Esophagus (tissue), 2 donors: Measurements from ENCODE around the gene KRTAP20-4. TPM values are rescaled to one million over a fixed set of nuclear protein-coding genes. Genes with fewer than 3 reads are reported as not detected.

Source experiments
- H3K27ac ChIP-seq, 2 donors: one replicate each; pipeline ENCODE4 v1.5.1; 2013; ENCODE audit warnings: low read depth in 2 of 2, mild to moderate bottlenecking in 2 of 2, inconsistent platforms in 1 of 2, low read length in 1 of 2, moderate library complexity in 1 of 2
- H3K27me3 ChIP-seq, 2 donors: one replicate each; pipeline ENCODE4 v1.6.1; 2013; ENCODE audit warnings: low read length in 2 of 2, control low read depth in 1 of 2, mild to moderate bottlenecking in 1 of 2; ENCODE audit not compliant: insufficient read depth in 2 of 2, control insufficient read depth in 1 of 2
- H3K36me3 ChIP-seq, 2 donors: one replicate each; pipeline ENCODE4 v1.6.1; 2013; ENCODE audit warnings: low read length in 1 of 2; ENCODE audit not compliant: control insufficient read depth in 2 of 2, insufficient read depth in 2 of 2
- H3K4me1 ChIP-seq, 2 donors: one replicate each; pipeline ENCODE4 v1.6.1; 2013; ENCODE audit warnings: low read length in 1 of 2; ENCODE audit not compliant: control insufficient read depth in 2 of 2, insufficient read depth in 2 of 2
- H3K4me3 ChIP-seq, 2 donors: one replicate each; pipeline ENCODE4 v1.5.1; 2013; ENCODE audit warnings: low read length in 2 of 2, mild to moderate bottlenecking in 2 of 2, low read depth in 1 of 2, moderate library complexity in 1 of 2
- H3K9me3 ChIP-seq, 2 donors: one replicate each; pipeline ENCODE4 v1.6.1; 2013; ENCODE audit warnings: mild to moderate bottlenecking in 2 of 2, low read depth in 1 of 2, low read length in 1 of 2, moderate library complexity in 1 of 2; ENCODE audit not compliant: control insufficient read depth in 2 of 2, insufficient read depth in 1 of 2
- WGBS, 2 donors: extraction: QIAGEN DNeasy Blood & Tissue Kit; methylation state at CpG; one replicate each; pipeline ENCODE4 v1.1.7; 2013; 5-methylcytosine and 5-hydroxymethylcytosine counted together
- polyA plus RNA-seq, 2 donors: library from polyadenylated mRNA; stranded (reverse); fragments of 200-250 nt; gene quantifications; one replicate each; pipeline ENCODE4 v1.2.3, GENCODE V29; 2013
- donor health status: healthy with polysubstance abuse.
- donor health status: Bipolar disorder and iron deficiency.

KRTAP20-4 gene
- polyA plus RNA-seq, 2 donors, result not detected

DNA sequence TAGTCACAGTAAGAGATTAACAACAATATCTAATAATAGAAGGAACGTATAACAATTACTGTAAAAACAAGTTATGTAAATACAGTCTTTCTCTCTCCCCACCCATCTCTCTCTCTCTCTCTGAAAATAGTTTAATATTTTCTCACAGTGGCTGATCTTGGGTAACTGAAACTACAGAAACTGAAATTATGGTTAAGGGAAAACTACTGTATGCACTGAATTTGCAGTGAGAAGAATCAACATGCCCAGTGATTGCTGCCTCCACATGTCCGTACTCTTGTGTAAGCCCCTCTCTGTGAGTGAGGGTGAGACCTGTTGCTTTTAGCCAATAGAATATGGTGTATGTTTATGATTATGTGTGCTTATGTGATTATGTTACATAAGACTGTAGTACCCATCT, 8.3 kb upstream of the KRTAP20-4 start:
- H3K9me3 ChIP-seq, result no peaks in the 10 kb centered on the region
- WGBS, 2 donors, result 71 to 74% methylated on average over 2 of the region's 2 CpGs

GRCh38 chr21:30613836-30614235, 6.6 kb upstream of the KRTAP20-4 start, which contains the start of gene KRTAP6-1:
KRTAP6-1 (minus strand) TSS chr21:30613930; CDS start chr21:30613904, 26 bp downstream.
- WGBS, 2 donors, result 62 to 69% methylated on average over 2 of the region's 2 CpGs
- no peaks in the 10 kb centered on the region for H3K27me3 ChIP-seq
- no peaks in the 10 kb centered on the region for H3K9me3 ChIP-seq
- H3K36me3 ChIP-seq, result no peaks in the 10 kb centered on the region
- H3K4me1 ChIP-seq, result no peaks in the 10 kb centered on the region
- no peak within 1 kb of the TSS for H3K4me3 ChIP-seq
- no peak within 1 kb of the TSS for H3K27ac ChIP-seq

More for the DNA sequence above, 8.3 kb upstream of the KRTAP20-4 start:
- Histone ChIP-seq H3K4me3 (no peak overlapping the region), H3K36me3 (no peaks in the 10 kb centered on the region), H3K27ac (no peak overlapping the region), H3K4me1 (no peaks in the 10 kb centered on the region), H3K27me3 (no peaks in the 10 kb centered on the region)

DNA sequence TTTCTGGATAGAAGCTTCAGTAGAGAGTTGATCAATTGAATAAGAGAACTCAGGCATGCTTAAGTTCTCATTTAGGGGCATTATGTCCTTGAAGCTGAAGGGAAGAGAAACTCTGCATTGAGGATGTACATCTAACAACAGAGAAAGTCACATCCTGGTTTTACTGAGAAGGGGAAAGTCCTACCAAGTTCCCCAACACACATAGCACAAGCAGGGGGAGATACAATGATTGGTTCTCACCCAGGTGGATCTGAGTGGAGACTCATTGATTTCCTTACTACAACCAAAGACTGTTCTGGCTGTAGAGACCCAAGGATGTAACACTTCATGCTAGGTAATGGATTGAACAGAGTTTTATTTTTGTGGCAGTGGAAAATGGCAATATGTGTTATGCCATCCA, 5.2 kb upstream of the KRTAP20-4 start:
- H3K4me1 ChIP-seq, result no peaks in the 10 kb centered on the region
- no peak overlapping the region for H3K27ac ChIP-seq
- H3K9me3 ChIP-seq, result no peaks in the 10 kb centered on the region
- no peaks in the 10 kb centered on the region for H3K27me3 ChIP-seq
- no peak overlapping the region for H3K4me3 ChIP-seq
- no peaks in the 10 kb centered on the region for H3K36me3 ChIP-seq

- 92 to 96% methylated on average over 2 of the region's 2 CpGs for WGBS, 2 donors
- no peaks in the 10 kb centered on the region for H3K4me1 ChIP-seq
- no peak within 1 kb of the TSS for H3K27ac ChIP-seq
- H3K36me3 ChIP-seq, result no peaks in the 10 kb centered on the region
- H3K9me3 ChIP-seq, result no peaks in the 10 kb centered on the region
- no peak within 1 kb of the TSS for H3K4me3 ChIP-seq
- H3K27me3 ChIP-seq, result no peaks in the 10 kb centered on the region
Observed at GRCh38 chr21:30616125-30616524, 4.3 kb upstream of the KRTAP20-4 start, which contains the start of gene KRTAP20-1. KRTAP20-1 (plus strand) TSS chr21:30616425; CDS start chr21:30616455, 30 bp downstream.

- no peaks in the 10 kb centered on the region for H3K36me3 ChIP-seq
- H3K9me3 ChIP-seq, result peaks cover 3 to 6% of the 10 kb centered on the region in 2 donors
- H3K4me1 ChIP-seq, result no peaks in the 10 kb centered on the region
- H3K27ac ChIP-seq, result no peak overlapping the region
- H3K4me3 ChIP-seq, result no peak overlapping the region
- H3K27me3 ChIP-seq, result no peaks in the 10 kb centered on the region
Observed at GRCh38 chr21:30620080-30620479, 347 bp upstream of the KRTAP20-4 start.

DNA sequence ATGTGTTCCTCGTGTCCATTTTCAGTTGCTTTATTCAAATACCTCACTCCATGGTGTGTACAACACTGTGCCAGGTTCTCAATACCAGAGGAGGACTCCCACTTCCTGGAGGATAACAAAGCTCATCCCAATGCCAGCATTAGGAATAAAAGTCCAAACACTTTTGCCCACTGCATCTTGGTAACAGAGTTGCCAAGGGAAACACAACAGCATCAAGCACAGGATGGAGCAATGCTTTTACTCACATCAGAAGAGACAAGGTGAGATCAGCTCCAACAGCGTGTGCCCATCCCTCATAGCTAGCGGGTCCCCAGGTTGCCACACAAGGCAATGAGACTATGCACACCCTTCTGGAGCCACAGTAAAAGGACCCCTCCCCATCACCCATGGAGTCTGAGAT, 2.9 kb downstream of the KRTAP20-4 start:
- no peaks in the 10 kb centered on the region for H3K27me3 ChIP-seq
- no peaks in the 10 kb centered on the region for H3K4me1 ChIP-seq
- H3K27ac ChIP-seq, result no peak overlapping the region
- H3K36me3 ChIP-seq, result no peaks in the 10 kb centered on the region
- peaks cover 3 to 6% of the 10 kb centered on the region in 2 donors for H3K9me3 ChIP-seq
- 89% methylated on average over 3 of the region's 3 CpGs for WGBS, 2 donors
- H3K4me3 ChIP-seq, result no peak overlapping the region

DNA sequence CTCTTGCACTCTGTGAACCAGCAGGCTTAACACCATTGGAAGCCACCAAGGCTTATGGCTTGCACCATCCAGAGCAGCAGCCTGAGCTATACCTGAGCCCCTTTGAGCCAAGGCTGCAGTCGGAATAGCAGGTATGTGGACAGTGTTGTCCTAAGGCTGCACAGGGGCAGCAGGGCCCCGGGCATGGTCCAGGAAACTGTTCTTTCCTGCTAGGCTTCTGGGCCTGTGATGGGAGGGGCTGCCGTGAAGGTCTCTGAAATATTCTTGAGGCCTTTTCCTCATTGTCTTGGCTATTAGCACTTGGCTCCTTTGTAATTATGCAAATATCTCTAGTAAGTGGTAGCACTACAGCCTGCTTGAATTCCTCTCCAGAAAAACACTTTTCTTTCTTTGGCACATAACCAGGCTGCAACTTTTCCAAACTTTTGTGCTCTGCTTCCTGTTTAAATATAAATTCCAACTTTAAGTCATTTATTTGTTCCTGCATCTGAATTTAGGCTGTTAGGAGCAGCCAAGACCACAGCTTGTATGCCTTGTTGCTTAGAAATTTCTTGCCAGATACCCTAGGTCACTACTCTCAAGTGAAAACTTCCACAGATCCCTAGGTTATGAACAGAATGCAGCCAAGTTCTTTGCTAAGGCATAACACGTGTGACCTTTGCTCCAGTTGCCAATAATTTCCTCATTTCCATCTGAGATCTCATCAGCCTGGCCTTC, 5.2 kb downstream of the KRTAP20-4 start:
- 62 to 73% methylated on average over 4 of the region's 4 CpGs for WGBS, 2 donors

DNA sequence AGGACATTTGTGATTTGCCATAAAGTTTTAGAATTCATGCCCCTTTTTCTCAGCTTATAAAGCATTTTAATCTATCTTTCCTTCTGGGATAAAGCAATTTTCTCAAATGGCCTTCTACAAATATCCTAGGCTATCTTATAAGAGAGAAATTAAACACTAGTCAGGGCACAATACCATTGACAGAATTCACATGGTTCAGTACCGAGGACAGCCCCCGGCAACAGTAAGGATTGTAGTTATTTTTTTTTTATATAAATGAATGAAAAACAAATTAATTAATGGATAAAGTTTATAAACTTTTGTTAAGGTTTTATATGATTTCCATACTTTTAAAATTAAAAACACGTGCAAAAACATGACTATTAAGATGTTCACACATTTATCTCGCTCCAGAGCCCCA, 7.7 kb downstream of the KRTAP20-4 start:
- H3K27me3 ChIP-seq, result no peaks in the 10 kb centered on the region
- 80 to 83% methylated on average over 4 of the region's 4 CpGs for WGBS, 2 donors

More for the DNA sequence above, 5.2 kb downstream of the KRTAP20-4 start:
- H3K27ac ChIP-seq, result no peak overlapping the region
- no peaks in the 10 kb centered on the region for H3K27me3 ChIP-seq
- H3K4me3 ChIP-seq, result no peak overlapping the region
- H3K9me3 ChIP-seq, result peaks cover 3 to 6% of the 10 kb centered on the region in 2 donors
- H3K36me3 ChIP-seq, result no peaks in the 10 kb centered on the region
- no peaks in the 10 kb centered on the region for H3K4me1 ChIP-seq

DNA sequence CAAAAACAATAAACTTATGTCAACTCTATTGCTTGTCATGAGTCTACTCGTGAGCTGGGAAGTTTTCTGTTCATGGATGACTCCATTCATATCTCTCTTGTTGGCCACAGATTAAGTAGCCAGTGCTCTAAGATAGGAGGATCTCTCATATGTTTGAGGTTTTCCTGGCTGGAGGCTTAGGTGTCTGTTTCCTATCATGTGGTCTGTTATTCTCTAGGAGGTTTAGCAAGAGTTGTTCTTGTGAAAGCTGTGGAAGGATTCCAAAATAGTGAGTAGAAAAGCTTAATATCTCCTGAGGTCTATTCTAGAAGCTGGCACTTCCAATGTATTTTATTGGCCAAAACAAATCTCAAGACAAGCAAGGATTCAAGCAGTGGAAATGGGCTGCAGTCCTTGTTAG, 8.8 kb downstream of the KRTAP20-4 start:
- no peaks in the 10 kb centered on the region for H3K4me1 ChIP-seq
- no peak overlapping the region for H3K27ac ChIP-seq
- H3K27me3 ChIP-seq, result no peaks in the 10 kb centered on the region
- 58 to 61% methylated on average over 1 of the region's 1 CpG for WGBS, 2 donors
- H3K36me3 ChIP-seq, result no peaks in the 10 kb centered on the region
- H3K9me3 ChIP-seq, result no peaks in the 10 kb centered on the region
- no peak overlapping the region for H3K4me3 ChIP-seq

More for the DNA sequence above, 7.7 kb downstream of the KRTAP20-4 start:
- H3K27ac ChIP-seq, result no peak overlapping the region
- H3K4me3 ChIP-seq, result no peak overlapping the region
- peaks cover under 1 to 5% of the 10 kb centered on the region in 2 donors for H3K9me3 ChIP-seq
- H3K4me1 ChIP-seq, result no peaks in the 10 kb centered on the region
- no peaks in the 10 kb centered on the region for H3K36me3 ChIP-seq

- Histone ChIP-seq H3K4me3 (no peak within 1 kb of the TSS), H3K36me3 (no peaks in the 10 kb centered on the region), H3K27me3 (no peaks in the 10 kb centered on the region), H3K4me1 (no peaks in the 10 kb centered on the region), H3K9me3 (no peaks in the 10 kb centered on the region), H3K27ac (no peak within 1 kb of the TSS)
- 86 to 88% methylated on average over 1 of the region's 1 CpG for WGBS, 2 donors
Observed at GRCh38 chr21:30634906-30635305, 14.5 kb downstream of the KRTAP20-4 start, which contains the start of gene KRTAP20-2. KRTAP20-2 (plus strand) TSS chr21:30635206; CDS start chr21:30635264, 58 bp downstream.
